ENCODE measurements around the gene IGFALS.
"Not testable (repeated sequence)": the region's sequence is repeated elsewhere in the genome, so short reads cannot be mapped to it uniquely, and the experiment has no call there.

The IGFALS gene

DNA sequence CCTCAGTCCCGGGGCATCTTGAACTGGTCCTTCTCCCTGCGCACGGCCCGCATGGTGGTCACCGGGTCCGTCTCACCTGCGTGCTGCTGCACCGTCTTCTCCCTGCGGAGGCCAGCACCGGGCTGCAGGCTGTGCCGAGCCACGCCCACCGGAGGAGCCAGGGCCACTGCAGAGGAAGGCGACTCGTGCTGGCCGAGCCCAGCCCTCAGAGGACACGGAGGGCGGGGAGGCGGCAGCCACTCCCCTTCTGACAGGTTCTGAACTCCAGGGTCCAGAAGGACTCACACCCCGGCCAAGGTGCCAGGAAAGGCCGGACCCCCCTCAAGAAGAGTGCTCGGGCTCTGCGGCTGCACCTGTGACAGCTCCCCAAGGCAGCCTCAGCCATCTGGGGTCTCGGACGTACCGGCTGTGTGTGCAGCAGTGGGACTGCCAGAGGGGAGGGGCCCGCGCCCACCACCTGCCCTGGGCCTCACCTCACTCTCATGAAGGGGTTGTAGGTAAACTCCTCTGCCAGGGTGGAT, 15.8 kb upstream of the IGFALS start:
- no peak for DNase-seq (ENCODE audit: extremely low read depth, low read depth)
- TF ChIP-seq, protein P1, sequence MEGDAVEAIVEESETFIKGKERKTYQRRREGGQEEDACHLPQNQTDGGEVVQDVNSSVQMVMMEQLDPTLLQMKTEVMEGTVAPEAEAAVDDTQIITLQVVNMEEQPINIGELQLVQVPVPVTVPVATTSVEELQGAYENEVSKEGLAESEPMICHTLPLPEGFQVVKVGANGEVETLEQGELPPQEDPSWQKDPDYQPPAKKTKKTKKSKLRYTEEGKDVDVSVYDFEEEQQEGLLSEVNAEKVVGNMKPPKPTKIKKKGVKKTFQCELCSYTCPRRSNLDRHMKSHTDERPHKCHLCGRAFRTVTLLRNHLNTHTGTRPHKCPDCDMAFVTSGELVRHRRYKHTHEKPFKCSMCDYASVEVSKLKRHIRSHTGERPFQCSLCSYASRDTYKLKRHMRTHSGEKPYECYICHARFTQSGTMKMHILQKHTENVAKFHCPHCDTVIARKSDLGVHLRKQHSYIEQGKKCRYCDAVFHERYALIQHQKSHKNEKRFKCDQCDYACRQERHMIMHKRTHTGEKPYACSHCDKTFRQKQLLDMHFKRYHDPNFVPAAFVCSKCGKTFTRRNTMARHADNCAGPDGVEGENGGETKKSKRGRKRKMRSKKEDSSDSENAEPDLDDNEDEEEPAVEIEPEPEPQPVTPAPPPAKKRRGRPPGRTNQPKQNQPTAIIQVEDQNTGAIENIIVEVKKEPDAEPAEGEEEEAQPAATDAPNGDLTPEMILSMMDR (IDR thresholded peaks at IDR 0.05; ENCODE audit: low read depth, low read length), result no peak

DNA sequence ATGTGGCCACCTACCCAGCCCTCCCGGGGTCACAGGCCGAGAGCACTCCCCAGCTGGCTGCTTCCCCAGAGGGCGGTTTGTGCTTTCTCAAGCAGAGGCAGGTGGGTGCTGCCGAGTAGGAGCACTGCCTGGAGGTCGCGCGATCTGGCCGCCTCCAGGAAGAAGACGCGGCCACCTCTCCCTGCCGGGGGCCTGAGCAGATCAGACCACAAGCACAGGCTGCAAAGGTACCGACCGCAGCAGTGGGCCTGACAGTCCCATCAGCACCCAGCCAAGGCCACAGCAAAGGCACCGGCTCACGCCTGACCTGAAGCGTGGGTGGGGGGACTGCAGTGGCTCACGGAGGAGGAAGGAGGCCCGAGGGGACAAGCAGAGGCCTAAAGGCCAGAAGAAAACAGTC, 15.2 kb upstream of the IGFALS start:
- TF ChIP-seq, protein P1 (IDR thresholded peaks at IDR 0.05; ENCODE audit: low read depth, low read length), result no peak
- no peak for DNase-seq (ENCODE audit: extremely low read depth, low read depth)

DNA sequence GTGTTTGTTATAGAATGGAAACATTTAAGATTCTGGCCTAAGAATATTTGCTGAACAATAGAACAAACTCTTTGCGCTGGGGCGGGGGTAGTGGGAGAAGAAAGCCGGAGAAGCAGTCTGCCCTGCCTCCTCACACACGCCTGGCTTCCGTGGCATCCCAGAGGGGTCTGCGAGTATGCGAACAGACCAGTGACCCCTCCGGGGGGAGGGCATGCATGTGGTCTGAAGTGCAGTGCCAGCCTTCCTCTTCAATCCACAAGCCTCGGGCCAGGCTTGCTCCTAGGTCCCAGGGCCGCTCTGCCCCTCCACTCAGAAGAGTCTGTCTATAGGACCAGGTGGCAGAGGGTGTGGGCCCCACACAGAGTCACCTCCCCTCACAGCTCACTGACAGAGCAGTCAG, 14.1 kb upstream of the IGFALS start:
- TF ChIP-seq, protein P1 (IDR thresholded peaks at IDR 0.05; ENCODE audit: low read depth, low read length), result no peak
- DNase-seq (ENCODE audit: extremely low read depth, low read depth), result no peak

DNA sequence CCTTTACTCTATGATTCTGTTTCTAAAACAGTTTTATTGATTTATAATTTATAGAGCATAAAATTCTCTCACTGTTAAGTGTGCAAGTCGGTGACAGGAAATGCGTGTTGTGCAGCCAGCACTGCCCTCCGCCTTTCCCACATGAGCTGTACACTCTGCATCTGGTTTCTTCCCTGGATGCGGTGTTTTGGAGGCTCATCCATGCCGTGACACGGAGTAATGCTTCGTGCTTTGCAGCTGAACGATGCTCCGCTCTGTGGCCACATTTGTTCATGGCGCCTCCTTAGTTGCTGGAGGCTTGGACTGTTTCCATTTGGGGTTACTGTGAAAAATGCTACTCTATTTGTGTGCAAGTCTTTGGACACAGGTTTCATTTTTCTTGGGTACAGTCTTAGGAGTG, 7.2 kb upstream of the IGFALS start:
- TF ChIP-seq, protein P1 (IDR thresholded peaks at IDR 0.05; ENCODE audit: low read depth, low read length), result no peak
- DNase-seq (ENCODE audit: extremely low read depth, low read depth), result no peak

DNA sequence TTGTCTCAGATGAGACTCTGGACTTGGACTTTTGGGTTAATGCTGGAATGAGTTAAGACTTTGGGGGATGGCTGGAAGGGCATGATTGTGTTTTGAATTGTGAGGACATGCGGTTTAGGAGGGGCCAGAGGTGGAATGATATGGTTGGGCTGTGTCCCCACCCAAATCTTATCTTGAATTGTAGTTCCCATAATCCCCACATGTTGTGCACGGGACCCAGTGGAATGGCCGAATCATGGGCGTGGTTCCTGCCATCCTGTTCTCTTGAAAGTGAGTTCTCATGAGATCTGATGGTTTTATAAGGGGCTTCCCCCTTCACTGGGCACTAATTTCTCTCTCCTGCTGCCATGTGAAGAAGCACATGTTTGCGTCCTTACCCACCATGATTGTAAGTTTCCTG, 5.8 kb upstream of the IGFALS start:
- DNase-seq (ENCODE audit: extremely low read depth, low read depth), result not testable (repeated sequence)

DNA sequence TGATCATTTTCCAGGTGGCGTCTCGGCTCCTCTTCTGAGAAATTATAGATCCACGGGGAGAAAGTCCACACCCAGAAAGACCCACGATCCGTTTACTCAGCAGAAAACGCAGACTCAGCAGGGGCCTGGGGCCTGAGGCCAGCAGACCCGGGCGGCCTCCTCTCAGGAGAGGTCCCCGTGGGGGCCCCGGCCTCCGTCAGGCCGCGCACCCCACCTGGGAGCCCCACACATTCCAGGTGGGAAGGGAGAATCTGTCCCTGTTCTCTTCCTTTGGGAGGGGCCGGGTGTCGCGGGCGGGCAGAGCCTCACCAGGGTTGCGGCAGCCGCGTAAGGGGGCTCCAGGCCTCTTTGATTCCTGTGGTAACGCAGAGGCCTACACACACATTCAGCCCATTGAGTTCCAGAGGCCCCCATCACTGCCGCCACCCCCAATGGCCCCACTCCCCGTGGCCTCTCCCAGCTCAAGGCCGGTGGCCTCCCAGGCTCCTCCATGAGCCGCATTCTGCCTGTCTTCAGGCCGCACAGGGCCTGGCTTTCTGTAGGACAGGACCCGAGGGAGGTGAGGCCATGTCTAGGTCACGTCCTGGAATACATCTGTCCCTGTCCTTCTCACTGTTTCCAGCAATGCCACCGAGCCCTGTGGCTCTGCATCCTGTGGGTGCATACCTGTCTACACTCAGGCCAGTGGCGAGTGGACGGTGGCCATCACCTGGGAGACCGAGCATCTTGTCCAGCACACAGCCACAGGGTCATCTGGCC, 1.6 kb upstream of the IGFALS start:
- no peak for DNase-seq (ENCODE audit: extremely low read depth, low read depth)
- TF ChIP-seq, protein P1 (IDR thresholded peaks at IDR 0.05; ENCODE audit: low read depth, low read length), result no peak

DNA sequence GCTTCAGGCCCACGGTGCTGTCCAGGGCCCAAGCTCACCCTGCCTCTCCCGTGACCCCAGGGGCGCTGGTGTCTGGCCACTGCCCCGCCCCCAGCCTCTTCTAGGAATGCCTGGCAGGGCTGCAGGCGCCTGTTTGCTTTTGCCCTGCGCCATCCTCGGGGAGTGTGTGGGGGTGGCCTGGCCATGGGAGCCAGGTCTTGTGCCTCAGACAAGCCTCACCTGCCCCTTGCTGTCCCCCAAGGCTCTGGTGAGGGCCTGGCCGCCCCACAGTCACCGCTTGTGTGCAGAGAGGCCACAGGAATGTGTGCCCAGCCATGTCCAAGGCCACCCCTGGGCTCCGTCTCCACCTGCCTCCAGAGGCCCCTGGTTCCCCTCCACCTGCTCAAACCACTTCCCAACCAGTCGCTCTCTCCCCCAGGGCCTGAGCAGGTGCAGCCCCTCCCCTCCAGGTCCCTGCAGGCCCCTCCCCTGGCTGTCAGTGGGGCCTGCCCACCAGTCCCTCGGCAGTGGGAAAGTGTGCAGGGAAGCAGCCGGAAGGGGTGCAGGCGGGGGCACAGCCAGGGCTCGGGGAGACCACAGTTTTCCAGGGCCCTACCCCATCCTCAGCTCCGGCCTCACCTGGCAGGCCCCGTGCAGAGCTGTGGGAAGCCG, 841 bp upstream of the IGFALS start:
- TF ChIP-seq, protein P1 (IDR thresholded peaks at IDR 0.05; ENCODE audit: low read depth, low read length), result no peak
- DNase-seq (ENCODE audit: extremely low read depth, low read depth), result no peak

Measured in AG09319 (cell line).